K562 (cell line): ENCODE data around the gene N4BP2. TPM values are rescaled to one million over a fixed set of nuclear protein-coding genes. Genes with fewer than 3 reads are reported as not detected.
"Not testable (repeated sequence)": the region's sequence is repeated elsewhere in the genome, so short reads cannot be mapped to it uniquely, and the experiment has no call there.

ENCODE experiments used
- ATAC-seq: fragments of 200-7000 bp; cut with Tn5 transposase; 3 replicates; pipeline ENCODE4 v1.9.1; 2020; ENCODE audit warnings: moderate library complexity
- BruUV-seq: library from RNA; stranded (reverse); fragments of 400-500 nt; replicated peaks from 2 replicates; lab custom pipeline; 2021; lab: Mats Ljungman, UMichigan
- CTCF ChIA-PET: fragments of 300-600 bp; formaldehyde crosslinking; extraction: SDS; loops from one replicate; lab custom pipeline; 2021; ENCODE audit warnings: low intra/inter-chr PET ratio; lab: Yijun Ruan, JAX
- POLR2A ChIA-PET: fragments of 300-600, 350-650 bp; sonication (Branson Sonifier 250); formaldehyde crosslinking; extraction: SDS; loops from one replicate; lab custom pipeline; 2021; ENCODE audit warnings: antibody characterized with exemption, inconsistent platforms; lab: Yijun Ruan, JAX
- DNase-seq, 4 experiments: peaks; one replicate each; pipeline versions ENCODE4 v3.0.0 to v3.0.0-alpha.2; 2011 to 2018; ENCODE audit warnings: low spot score in 3 of 4, mixed read lengths in 3 of 4; ENCODE audit errors: extremely low read depth in 1 of 4
- FAIRE-seq: peaks from 2 replicates; lab custom pipeline; 2011; peaks lifted over from hg19 to GRCh38; lab: Jason Lieb, UNC
- H2AFZ ChIP-seq: 2 replicates; pipeline ENCODE4 v1.6.0; 2011; ENCODE audit warnings: low read depth, low read length, control low read depth, inconsistent platforms
- H3K27ac ChIP-seq: fragments of 200-600 bp; 3 replicates; pipeline ENCODE4 v1.8.0; 2011; ENCODE audit warnings: low read depth, mild to moderate bottlenecking, control low read depth, inconsistent platforms, low read length, moderate library complexity, mixed read lengths; ENCODE audit errors: extremely low read depth
- H3K27me3 ChIP-seq, 2 experiments: fragments of 300-600 bp in 1 of 2; 2 replicates in 1 of 2; 3 replicates in 1 of 2; pipeline versions ENCODE4 v1.6.0 to v1.8.0; 2011; ENCODE audit warnings: inconsistent platforms in 2 of 2, low read length in 2 of 2, mild to moderate bottlenecking in 1 of 2, mixed read lengths in 1 of 2, moderate library complexity in 1 of 2; ENCODE audit not compliant: control insufficient read depth in 2 of 2, insufficient read depth in 2 of 2
- H3K36me3 ChIP-seq: fragments of 300-600 bp; 3 replicates; pipeline ENCODE4 v1.8.0; 2011; ENCODE audit warnings: mild to moderate bottlenecking, low read length, inconsistent platforms; ENCODE audit not compliant: control insufficient read depth, insufficient read depth
- H3K4me1 ChIP-seq, 2 experiments: fragments of 200-600 bp in 1 of 2; replicated peaks in 1 of 2; 2 replicates in 1 of 2; 3 replicates in 1 of 2; pipeline versions ENCODE4 v1.5.1 to v1.8.0; 2011; ENCODE audit warnings: inconsistent platforms in 2 of 2, low read length in 2 of 2, mild to moderate bottlenecking in 1 of 2, mixed read lengths in 1 of 2, moderate library complexity in 1 of 2; ENCODE audit not compliant: control insufficient read depth in 2 of 2, insufficient read depth in 2 of 2
- H3K4me2 ChIP-seq: 2 replicates; pipeline ENCODE4 v1.6.1; 2011; ENCODE audit warnings: low read length, control low read depth, inconsistent platforms, mixed read lengths; ENCODE audit not compliant: insufficient read depth
- H3K4me3 ChIP-seq: fragments of 200-600 bp; sonication (generic), shearing (Covaris generic); 2 replicates; pipeline ENCODE4 v1.5.1; 2016; ENCODE audit warnings: control low read depth, inconsistent platforms
- H3K79me2 ChIP-seq: fragments of 200-600 bp; 3 replicates; pipeline ENCODE4 v1.8.0; 2011; ENCODE audit warnings: low read length, inconsistent platforms; ENCODE audit not compliant: control insufficient read depth, insufficient read depth
- H3K9ac ChIP-seq, 2 experiments: 2 replicates each; pipeline versions ENCODE4 v1.6.0 to v1.6.1; 2011; ENCODE audit warnings: low read depth in 2 of 2, low read length in 2 of 2, control low read depth in 1 of 2, inconsistent platforms in 1 of 2, mild to moderate bottlenecking in 1 of 2, mixed read lengths in 1 of 2; ENCODE audit not compliant: insufficient read depth in 1 of 2
- H3K9me1 ChIP-seq: one replicate; pipeline ENCODE4 v1.6.0; 2011; ENCODE audit warnings: inconsistent platforms, mild to moderate bottlenecking, low read length, moderate library complexity; ENCODE audit not compliant: control insufficient read depth, insufficient read depth
- H3K9me3 ChIP-seq: replicated peaks from 2 replicates; pipeline ENCODE4 v1.5.1; 2011; ENCODE audit warnings: low read depth, low read length, inconsistent platforms; ENCODE audit not compliant: control insufficient read depth, insufficient read depth
- H4K20me1 ChIP-seq: replicated peaks from 2 replicates; pipeline ENCODE4 v1.6.1; 2011; ENCODE audit warnings: low read length, inconsistent platforms, mixed read lengths; ENCODE audit not compliant: control insufficient read depth, insufficient read depth
- MCM2 ChIP-seq: fragments of 450-650 bp; IDR thresholded peaks from 2 replicates; pipeline ENCODE4 v1.6.1; 2017; ENCODE audit warnings: low read depth, mild to moderate bottlenecking
- MEF2A ChIP-seq: IDR thresholded peaks from 2 replicates; pipeline ENCODE4 v1.6.1; 2011; ENCODE audit warnings: low read depth, mild to moderate bottlenecking, low read length, moderate library complexity; ENCODE audit not compliant: control insufficient read depth
- PTTG1 ChIP-seq: fragments of 450-650 bp; IDR thresholded peaks from 2 replicates; pipeline ENCODE4 v1.6.1; 2016; ENCODE audit warnings: low read depth, mild to moderate bottlenecking, missing genetic modification characterization, missing compliant biosample characterization
- TGIF2 ChIP-seq: sonication (generic); formaldehyde crosslinking; IDR thresholded peaks from 2 replicates; pipeline ENCODE4 v1.8.1; 2022; ENCODE audit warnings: mild to moderate bottlenecking, missing genetic modification reagents, moderate library complexity
- ZNF197 ChIP-seq: fragments of 200-800 bp; sonication (Bioruptor generic); IDR thresholded peaks from 2 replicates; pipeline ENCODE4 v1.6.1; 2016; ENCODE audit warnings: low read depth, missing genetic modification characterization, missing compliant biosample characterization
- ZNF347 ChIP-seq: fragments of 450-650 bp; formaldehyde crosslinking; IDR thresholded peaks from 2 replicates; pipeline ENCODE4 v1.4.0; 2020; ENCODE audit warnings: low read depth, mild to moderate bottlenecking, moderate library complexity
- WGBS: fragments of 100-300 bp; shearing (Covaris generic); methylation state at CpG from one replicate; pipeline ENCODE4 v1.1.6; 2016; ENCODE audit warnings: low coverage, mixed read lengths; ENCODE audit not compliant: insufficient coverage; ENCODE audit errors: missing lambda C conversion rate; 5-methylcytosine and 5-hydroxymethylcytosine counted together
- in situ Hi-C: fragments of 300-500 bp; cut with MboI; formaldehyde crosslinking; loops from 4 replicates; pipeline ENCODE4 v1.15.0; 2018; ENCODE audit warnings: inconsistent platforms, mixed read lengths
- intact Hi-C: fragments of 100-400 bp; cut with micrococcal nuclease; formaldehyde crosslinking; loops from 2 replicates; pipeline ENCODE4 v1.14.2; 2022
- polyA plus RNA-seq, 8 experiments: library from polyadenylated mRNA; depleted of rRNA in 4 of 8; stranded (reverse) in 5 of 8; unstranded in 3 of 8; fragments of >200 nt; fragmentation: Nextera tagmentation in 2 of 8; fragmentation: Illumina TruSeq in 1 of 8; extraction: Ambion mirVana in 2 of 8; extraction: Trizol in 1 of 8; gene quantifications; 2 replicates each; pipeline versions ENCODE4 v1.2.1 to v1.2.3, GENCODE V29; 2011 to 2014; ENCODE audit warnings: inconsistent platforms in 1 of 8, missing spikeins in 1 of 8
- total RNA-seq, 7 experiments: library from RNA; depleted of rRNA in 6 of 7; stranded (reverse); fragments of >200 nt in 6 of 7; fragmentation: Illumina TruSeq in 2 of 7; extraction: Trizol in 2 of 7; gene quantifications; 2 replicates each; pipeline versions ENCODE4 v1.2.1 to v1.2.3, GENCODE V29; 2011 to 2021; ENCODE audit warnings: low replicate concordance in 1 of 7

N4BP2 gene
- total and polyA plus RNA-seq, 9 of the 15 experiments (the other 6 are each of a cell fraction or from before 2014, with no cell fraction given) = 2.7 to 12.6 (median 7.6) TPM

DNA sequence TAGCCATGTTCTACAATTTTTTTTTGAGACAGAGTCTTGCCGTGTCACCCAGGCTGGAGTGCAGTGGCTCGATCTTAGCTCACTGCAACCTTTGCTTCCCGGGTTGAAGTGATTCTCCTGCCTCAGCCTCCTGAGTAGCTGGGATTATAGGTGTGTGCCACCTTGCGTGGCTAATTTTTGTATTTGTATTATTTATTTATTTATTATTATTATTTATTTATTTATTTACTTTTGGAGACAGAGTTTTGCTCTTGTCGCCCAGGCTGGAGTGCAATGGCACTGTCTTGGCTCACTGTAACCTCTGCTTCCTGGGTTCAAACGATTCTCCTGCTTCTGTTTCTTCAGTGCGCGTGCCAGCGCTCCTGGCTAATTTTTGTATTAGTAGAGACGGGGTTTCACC, 36.8 kb downstream of the N4BP2 start:
- H3K79me2 ChIP-seq, H3K4me2 ChIP-seq, H3K4me1 ChIP-seq, DNase-seq, H3K4me3 ChIP-seq, H3K9me1 ChIP-seq, H3K9ac ChIP-seq, CTCF ChIA-PET, ATAC-seq, H4K20me1 ChIP-seq, H3K27ac ChIP-seq, H2AFZ ChIP-seq, in situ Hi-C loops, intact Hi-C loops, H3K27me3 ChIP-seq, H3K36me3 ChIP-seq, FAIRE-seq, BruUV-seq, H3K9me3 ChIP-seq: not testable (repeated sequence)
- POLR2A ChIA-PET = interaction anchor here (1.1 kb wide), 1 partner anchor 10 kb away, joined by 5 read pairs; no protein-coding TSS in a partner anchor
- WGBS = 82% methylated on average over 10 of the region's 10 CpGs

- 94% methylated on average over 7 of the region's 8 CpGs for WGBS
- no peak for FAIRE-seq
- intact Hi-C loops (no loop called here), in situ Hi-C loops (no loop called here)
- CTCF ChIA-PET = no interaction called here
- Histone ChIP-seq H3K9me3 (no peaks in the 10 kb centered on the region), H3K9ac (no peak overlapping the region), H3K36me3 (peaks cover 8% of the 10 kb centered on the region; the same call in 2 of the 3 replicates), H4K20me1 (no peaks in the 10 kb centered on the region), H3K4me2 (no peak overlapping the region), H2AFZ (no peak overlapping the region), H3K79me2 (no peaks in the 10 kb centered on the region), H3K27me3 (no peaks in the 10 kb centered on the region), H3K4me3 (no peak overlapping the region), H3K27ac (no peak overlapping the region), H3K9me1 (no peaks in the 10 kb centered on the region), H3K4me1 (no peaks in the 10 kb centered on the region)
- POLR2A ChIA-PET = interaction anchor here (0.7 kb wide), 1 partner anchor 27 kb away, joined by 3 read pairs; no protein-coding TSS in a partner anchor
- DNase-seq = no peak
- BruUV-seq = no TSS peak
- no peak for ATAC-seq
- TF ChIP-seq ZNF197 (CRISPR knock-in tag) (no peak), MEF2A (no peak), PTTG1 (no peak), MCM2 (no peak), TGIF2 (no peak), ZNF347 (CRISPR knock-in tag) (no peak)
Observed at GRCh38 chr4:40099010-40099409, 42.4 kb downstream of the N4BP2 start.
